HG02884 (cell line): ENCODE data around the gene GBGT1.
"Not testable (repeated sequence)": the region's sequence is repeated elsewhere in the genome, so short reads cannot be mapped to it uniquely, and the experiment has no call there.

Source experiments
- ATAC-seq: cut with Tn5 transposase; IDR thresholded peaks from one replicate; pipeline ENCODE4 v1.9.1; 2021; ENCODE audit warnings: mild to moderate bottlenecking, moderate library complexity; ENCODE audit not compliant: unreplicated experiment

GBGT1 gene

DNA sequence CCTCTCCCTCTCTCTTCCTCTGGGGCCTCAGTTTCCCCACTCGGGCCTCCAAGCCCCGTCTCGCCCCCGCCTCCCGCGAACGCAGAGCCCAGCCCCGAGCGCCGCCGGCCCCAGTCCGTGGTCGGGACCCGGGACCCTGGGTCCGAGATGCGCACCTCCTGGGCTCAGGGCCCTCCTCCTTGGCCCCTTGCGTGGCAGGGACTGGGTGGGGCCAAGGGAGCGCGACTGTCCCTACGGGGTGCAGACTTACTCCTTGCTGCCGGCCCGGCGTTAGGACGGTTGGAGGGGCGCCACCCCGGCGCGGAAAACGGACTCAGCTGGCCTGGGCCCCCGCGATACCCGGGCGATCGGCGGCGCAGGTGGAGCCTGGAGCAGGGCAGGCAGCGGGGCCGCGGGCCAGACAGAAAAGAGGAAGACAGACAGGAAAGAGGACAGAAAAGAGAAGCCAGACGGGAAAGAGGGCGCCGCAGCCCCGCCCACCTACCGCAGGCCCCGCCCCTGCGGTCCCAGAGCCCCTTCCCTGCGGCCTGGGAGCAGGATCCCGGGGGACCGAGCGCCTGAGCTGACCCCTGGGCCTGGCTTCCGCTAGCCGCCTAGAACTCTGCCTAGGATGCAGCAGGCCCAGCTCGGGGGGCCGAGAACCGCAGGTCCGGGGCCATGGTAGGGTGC is at the start of gene GBGT1:
GBGT1 (minus strand) TSS at position 411 of the 669 bp plus-strand sequence. CDS start 1,502 bp downstream, outside the sequence.
- no peak for ATAC-seq

DNA sequence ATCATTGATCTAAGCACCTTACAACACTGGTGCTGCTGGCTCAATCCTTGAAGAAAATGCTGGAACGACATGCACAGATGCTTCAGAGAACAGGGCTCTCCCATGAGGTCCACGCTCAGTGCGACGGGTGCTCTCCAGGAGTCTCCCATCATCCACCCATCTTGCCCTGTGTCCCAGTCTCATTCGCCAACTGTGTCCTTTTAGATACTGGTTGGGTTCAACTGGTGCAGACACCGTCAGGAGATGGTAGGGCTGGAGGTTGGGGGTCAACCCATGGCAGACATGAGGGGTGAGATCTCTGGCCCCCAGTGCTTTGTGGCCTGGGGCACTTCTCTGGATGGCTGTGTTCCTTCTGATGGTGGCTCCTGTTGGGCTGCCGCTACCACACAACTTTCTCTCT is 46.9 kb upstream of the GBGT1 start:
- no peak for ATAC-seq

DNA sequence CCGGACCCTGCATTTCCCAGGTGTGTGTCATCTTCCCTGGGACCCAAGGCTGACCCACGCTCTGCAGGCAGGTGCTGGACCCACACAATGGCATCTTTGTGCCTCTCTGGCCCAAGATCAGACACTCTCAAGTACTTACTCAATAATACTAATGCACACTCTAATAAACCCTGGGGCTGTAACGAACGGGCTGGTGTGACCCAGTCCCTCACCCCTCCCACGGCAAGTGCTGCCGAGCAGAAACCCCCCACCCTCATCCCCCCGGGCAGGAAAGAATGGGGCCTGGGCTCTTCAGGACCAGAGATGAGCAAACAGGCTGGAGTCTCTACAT is 46.5 kb upstream of the GBGT1 start:
- ATAC-seq = no peak

DNA sequence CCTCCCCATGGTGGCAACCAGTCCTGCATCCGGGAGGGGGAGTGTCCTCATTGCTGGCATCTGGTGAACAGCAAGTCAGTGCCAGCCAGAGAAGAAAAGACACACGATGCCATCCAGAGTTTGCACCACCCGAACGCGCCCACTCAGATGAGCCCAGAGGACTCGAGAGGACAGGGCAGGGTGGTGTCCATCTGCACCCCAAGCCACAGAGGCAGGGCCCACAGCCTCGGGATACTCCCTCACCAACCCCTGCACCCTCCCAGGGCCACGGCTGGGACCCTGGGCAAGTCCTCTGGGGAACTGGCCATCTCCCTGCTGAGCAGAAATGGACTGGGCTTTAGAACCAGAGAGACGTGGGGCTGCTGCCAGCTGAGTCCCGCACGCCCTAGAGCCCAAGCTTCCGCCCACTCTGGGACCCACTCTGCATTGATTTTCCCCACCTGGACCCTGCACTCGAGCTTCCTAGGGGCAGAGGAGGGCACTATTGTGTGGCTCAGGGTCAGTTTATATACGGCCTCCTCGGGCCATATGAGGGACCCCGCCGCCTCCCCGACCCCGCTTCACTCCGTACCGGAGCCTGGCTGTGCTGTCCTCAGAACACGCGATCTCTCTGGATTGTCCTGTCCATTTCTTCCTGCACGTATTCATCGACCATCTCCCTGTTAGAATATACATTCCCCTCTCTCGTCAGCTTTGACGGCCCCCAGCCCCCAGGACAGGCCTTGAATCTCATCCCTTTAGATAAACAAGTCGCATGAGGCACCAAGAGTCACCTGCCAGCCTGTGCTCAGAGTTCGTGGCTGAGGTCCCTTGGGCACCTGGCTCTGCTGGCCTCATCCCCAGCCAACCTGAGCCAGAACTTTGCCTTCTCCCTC is 45.9 kb upstream of the GBGT1 start:
- ATAC-seq = not testable (repeated sequence)

DNA sequence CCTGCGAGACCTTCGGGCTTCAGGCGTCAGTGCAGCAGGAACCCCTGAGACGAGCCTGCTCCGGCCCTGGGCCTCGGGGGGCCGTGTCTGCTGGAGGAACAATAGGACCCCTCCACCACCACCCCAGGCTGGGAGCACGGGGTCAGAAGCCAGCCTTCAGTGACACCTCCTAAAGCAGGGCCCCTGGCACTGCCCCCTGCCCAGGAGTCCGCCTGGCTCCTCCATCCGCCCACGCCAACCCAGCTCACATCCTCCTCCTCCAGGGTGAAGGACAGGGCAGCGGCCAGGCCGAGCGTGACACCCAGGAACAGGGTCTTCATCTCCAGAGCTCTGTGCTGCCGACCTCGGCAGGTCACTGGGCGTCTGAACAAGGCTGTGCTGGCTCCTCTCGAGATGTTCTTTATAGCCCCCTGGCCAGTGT is 45.2 kb upstream of the GBGT1 start, which contains the start of gene OBP2B:
OBP2B (minus strand) TSS at position 371 of the 421 bp plus-strand sequence; CDS start at position 320, 51 bp downstream.
- ATAC-seq = not testable (repeated sequence)

DNA sequence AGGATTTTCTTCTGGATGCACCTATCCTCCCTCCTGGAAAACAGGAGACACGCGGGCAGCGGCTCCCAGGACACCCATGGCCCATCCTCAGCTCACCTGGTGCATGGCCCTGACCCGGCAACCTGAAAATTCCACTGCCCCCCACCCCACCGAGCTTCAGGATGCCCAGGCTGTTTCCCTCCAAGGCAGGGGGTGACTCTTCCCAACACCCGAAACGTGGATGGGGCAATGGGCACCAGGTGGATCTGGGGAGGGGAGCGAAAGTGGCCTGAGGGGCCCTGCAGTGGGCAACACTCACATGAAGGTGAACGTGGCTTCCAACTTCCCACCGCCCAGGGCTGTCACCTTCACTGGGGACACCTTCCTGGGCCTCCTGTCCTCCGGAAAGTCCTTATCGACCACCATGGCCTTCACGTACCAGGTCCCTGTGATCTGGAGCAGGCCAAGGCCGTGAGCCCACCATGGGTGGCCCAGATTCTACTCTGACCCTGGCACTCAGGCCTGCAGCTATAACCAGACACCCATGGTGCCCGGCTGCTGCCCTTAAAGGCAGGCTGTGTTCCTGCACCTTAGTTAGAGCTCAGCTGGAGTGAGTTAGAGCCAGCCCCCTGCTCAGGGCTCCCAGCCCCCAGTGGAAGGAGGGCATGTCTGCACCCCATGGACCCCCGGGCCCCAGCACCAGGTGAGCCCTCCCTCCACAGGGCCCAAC is 44.6 kb upstream of the GBGT1 start:
- ATAC-seq = not testable (repeated sequence)

DNA sequence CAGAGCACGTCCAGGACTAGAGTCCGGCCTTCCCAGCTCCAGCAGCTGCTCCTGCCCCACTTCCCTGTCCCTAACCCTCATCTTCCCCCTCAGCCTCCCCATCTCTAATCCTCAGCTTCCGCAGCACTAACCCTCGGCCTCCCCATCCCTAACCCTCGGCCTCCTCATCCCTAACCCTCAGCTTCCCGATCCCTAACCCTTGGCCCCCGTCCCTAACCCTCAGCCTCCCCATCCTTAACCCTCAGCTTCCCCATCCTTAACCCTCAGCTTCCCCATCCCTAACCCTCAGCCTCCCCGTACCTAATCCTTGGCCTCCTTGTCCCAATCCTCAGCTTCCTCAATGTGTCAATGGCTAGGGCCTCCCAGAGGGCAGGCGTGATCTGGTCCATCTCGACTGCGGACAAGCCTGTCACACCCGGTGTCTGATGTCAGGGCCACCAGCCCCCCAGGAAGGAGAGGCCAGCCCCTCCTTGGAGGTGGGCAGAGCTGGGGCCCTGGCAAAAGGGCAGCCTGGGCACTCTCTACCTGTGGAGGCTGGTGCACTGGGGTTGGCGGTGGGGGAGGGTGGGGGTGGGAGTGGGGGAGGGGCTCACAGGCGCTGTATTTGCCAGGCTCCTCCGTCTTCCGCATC is 43.9 kb upstream of the GBGT1 start:
- ATAC-seq = no peak

DNA sequence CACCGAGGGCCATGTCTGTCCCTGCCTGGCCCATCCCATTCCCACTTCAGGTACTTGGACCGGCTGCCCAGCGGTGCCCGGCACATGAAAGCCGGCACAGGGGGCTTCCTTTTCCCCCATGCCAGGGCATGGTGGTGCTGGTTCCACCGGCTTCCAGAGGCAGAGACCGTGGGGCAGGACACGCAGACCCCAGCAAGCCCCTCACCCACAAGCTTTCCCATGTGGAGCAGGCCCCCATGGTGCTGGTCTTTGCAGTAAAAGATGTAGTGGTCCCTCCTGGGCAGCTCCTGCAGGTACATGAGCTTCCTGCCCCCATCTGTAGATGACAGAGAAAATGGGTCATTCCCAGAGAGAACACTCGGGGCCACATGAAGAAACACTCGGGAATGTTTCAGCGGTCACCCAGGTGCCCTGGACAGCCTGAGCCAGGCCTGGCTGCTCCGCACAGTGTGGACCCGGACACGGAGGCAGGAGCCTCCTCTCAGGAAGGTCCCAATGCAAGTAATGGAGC is 43.4 kb upstream of the GBGT1 start:
- no peak for ATAC-seq

DNA sequence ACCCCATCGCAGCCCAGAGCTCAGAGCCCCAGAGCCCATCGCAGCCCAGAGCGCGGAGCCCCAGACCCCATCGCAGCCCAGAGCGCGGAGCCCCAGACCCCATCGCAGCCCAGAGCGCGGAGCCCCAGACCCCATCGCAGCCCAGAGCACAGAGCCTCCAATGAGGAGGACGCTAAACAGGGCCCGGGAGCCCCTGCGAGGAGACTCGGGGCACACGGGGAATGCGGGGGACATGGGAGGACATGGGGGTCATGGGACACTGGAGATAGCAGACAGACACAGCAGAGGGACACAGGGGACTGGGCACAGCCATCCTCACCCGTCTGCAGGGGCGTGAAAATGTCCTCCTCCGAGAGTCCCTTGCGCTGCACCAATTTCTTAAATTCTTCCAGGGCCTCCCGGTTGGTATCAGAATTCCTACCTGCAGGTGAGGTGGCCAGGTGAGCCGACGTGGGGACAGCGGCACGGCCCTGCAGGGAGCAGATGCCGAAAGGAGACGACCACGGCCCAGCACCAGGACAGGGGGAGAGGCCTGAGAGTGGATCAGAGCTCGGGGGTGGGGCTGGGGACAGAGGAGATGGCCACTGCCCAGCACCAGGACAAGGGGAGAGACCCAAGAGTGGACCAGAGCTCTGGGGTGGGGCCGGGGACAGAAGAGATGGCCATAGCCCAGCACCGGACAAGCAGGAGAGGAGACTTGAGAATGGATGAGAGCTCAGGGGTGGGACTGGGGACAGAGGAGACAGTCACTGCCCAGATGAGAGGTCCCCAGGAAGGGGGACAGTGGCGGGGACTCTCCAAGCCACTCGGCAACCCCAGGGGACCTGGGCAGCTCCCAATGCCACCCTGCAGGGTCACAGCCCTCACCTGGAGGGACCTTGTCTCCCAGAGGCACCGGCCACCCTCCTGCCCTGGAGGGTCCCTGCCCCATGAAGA is 42.5 kb upstream of the GBGT1 start:
- ATAC-seq = no peak

DNA sequence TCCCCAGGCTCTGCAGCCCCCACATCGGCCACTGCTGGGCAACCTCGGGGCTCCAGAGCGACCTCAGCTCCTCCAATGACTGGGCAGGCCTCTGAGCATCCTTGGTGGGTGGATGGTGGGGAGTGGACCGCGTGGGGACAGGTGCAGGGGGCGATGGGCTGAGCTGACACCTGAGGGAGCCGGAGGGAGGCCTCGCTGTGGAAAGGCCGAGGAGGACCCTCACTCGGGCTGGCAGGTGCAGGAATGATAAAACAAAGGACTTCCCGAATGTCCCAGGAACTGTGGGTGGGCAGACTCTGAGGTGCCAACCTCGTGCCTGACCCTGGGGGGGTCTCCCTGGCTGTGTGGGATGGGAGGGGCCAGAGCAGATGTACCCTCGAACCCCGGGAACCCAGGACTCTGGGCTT is 41.8 kb upstream of the GBGT1 start:
- ATAC-seq = not testable (repeated sequence)

DNA sequence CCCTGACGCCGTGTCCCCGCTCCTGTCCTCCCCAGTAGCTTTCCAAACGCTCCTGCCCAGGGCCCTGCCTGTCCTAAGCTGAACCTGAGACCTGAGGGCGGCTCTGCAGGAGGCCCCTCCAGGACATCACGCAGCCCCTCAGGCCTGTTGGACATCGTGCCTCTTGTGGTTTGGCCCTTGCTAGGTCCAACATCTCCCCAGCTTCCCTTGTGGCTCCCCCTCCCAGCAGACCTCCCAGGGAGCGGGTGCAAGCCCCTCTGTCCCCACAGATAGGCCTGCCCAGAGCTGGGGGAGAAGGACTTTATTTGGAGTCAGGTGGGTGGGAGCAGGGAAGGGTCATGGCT is 41.3 kb upstream of the GBGT1 start:
- ATAC-seq = no peak

DNA sequence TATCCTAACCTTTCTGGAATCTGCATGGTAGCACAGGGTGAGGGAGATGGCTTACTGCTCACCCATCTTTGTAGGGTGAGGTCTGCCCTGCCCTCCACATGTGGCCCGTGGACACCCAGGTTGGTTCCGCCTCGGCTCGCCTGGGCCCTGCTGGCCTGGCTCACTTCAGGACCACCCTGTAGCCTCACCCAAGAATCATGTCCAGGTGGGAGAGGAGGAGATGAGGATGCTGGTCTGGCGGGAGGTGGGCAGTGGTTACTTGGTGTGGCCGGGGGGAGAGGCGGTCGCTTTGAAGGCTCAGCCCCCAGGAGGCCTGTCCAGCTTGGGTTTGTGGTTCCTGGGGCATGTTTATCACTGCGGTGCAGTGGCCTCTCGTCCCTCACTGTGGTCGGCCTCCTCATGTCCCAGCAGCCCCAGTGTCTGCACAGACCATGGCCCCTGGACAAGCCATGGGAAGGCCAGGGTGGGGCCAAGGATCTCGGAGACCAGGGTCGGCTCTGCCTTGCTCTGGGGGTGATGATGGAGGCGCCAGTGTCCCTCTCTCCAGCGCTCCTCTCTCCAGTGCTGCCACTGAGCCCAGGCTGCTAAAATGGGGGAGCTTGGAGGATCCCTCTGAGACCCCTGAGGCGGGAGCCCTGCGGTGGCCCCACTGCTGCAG is 40.8 kb upstream of the GBGT1 start:
- ATAC-seq = no peak

DNA sequence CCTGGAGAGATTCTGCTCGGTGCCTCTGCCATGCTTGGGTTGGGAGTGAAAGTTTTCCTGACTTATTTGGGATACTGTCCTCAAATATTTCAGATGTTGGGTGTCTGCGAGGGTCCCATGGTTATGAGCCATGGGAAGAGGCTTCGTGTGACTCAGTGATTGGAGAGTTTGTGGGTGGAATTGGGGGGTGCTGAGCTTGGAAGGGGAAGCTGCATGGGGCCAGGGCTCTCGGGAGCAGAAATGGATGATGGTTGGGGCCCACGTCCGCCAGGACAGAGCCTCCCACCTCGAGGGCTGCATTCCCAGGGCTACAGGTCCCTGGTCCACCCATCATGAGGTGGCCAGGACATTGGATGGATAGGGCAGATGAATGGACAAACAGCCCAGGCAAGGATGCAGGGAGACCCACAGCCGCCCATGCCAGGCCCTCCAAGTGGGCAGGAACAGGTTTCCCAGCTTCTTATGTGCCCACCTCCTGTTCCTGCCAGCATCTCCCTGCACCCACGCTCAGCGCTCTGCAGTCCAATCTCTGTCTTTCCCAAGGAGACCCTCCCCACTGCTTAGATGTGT is 39.9 kb upstream of the GBGT1 start:
- no peak for ATAC-seq

DNA sequence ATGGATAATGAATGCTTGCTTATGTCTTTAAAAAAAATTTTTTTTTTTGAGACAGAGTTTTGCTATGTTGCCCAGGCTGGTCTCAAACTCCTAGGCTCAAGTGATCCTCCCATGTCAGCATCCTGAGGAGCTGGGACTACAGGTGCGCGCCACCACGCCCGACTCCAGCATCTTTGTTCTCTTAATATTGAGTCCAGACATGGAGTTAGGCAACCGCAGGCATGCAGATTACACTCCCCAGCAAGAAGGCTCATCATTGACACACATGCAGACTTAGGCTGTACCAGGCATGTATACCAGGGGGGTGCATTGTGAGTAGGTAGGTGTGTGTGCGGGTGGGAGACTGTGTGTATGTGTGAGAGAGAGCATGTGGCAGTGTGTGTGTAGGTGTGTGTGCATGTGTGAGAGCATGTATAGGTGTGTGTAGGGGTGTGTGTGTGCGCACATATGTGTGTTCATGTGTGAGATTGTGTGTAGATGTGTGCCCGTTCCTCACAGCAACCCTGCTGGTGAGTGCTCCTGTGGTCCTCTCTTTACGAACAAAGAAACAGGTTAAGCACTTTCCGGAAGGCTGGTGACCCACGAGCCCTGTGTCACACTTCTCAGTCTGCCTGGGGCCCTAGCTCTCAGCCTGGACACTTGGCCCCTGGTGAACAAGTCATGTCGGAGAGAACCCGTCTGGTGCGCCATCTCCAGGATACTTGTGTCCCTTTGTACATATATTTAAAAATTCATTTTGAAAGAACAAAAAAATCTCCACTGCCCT is 39.2 kb upstream of the GBGT1 start:
- no peak for ATAC-seq

DNA sequence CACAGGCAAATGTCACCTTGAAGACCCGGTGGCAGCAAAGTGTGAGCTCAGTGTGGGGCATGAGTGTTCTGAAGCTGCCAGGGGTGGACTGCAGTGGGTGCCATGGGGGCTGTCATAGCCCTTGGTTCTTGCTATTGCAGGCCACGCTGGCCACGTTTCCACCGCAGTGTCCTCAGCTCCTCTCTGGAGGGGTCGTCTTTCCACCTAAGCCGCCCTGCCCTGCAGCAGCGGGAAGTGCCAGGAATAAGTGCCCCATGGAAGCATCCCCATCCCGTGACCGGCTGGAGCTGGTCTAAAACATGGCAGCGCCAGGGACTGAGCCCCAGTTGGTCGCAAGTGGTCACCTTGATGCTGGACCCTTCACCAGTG is 38.4 kb upstream of the GBGT1 start:
- ATAC-seq = no peak

DNA sequence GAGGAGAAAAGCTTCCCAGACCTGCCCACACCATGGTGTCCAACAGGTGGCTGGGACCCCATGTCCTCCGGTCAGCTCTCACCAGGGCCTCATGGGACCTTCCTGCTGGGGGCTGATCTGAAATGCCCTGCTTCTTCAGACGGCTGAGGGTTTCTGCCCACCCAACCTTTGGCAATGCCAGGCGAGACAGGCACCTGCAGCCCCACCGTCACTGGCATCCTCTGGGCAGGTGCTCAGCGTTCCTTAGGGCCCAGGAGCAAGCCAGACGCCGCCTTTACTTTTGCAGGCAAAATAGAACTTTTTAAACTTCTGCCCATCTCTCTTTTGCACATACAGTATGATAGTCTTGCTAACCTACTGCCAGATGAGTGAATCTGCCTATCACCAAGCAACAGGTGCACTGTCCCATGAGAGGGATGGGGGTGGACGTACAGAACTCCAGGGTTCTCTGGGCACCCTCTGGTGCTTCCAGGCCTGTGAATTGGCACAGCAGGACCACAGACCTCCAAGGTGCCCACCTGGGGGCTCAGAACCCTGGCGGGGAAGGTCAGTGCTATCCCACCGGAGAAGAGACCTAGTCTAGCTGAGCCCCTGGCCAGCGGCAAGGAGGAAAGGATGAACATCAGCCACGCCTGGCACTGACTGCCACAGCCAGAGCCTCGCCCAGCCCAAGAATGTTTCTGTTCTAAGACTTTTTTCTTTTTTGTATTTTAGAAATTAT is 37.9 kb upstream of the GBGT1 start:
- no peak for ATAC-seq

DNA sequence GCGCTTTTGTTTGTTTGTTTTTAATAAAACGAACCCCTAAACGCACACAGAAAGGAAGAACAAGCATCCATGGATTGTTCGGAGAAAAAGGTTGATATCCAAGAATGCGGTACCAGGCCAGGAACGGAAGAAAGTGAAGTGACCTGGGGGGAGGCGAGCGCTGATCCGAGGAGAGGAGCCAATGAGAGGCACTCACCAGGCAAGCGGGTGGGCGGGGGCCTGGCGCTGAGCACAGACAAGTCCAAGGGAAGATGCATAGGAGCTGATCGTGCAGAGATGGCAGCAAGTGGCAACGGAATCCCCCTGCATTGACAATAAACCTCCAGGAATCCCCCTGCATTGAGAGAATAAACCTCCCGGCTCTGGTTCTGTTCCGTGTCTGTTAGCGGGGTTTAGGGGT is 36.9 kb upstream of the GBGT1 start:
- ATAC-seq = no peak
